ENCODE results near the gene BAIAP2.
"Not testable (repeated sequence)": the region's sequence is repeated elsewhere in the genome, so short reads cannot be mapped to it uniquely, and the experiment has no call there.

Gene BAIAP2

DNA sequence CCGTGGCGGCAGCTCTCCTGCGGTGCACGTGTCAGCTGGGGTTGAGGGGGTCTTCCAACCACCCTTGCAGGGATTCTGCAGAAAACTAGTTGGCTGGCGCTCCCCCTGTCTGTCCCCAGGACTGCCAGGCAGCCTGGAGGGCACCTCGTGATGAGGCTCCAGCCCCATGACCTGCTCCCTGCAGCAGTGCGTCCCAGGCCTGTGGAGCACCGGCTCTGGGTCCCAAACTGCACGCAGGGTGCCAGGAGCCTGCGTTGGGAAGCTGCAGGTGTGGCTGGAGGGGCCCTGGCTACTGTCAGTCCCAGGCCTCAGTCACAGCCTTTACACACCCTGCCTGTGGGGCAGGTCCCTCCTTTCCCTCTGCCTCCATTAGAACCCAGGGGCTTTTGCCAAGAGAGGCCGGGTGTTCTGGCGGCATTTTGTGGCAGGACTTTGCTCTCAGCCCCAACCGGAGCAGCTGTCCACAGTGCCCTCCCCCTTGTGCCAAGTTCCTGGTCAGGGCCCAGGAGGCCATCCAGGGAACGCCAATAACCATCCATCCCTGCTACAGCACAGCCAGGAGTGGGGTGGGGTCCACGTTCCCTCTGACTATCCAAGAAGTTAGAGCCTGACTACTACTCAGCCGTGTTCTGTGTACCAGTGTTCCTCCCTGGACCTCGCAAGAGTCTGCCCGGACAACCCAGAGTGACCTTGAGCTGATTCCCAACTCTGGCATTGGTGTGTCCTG lies 34.2 kb upstream of the BAIAP2 start:
- no peak for DNase-seq

GRCh38 chr17:81002013-81002384 lies 33.0 kb upstream of the BAIAP2 start:
- DNase-seq, result no peak

DNA sequence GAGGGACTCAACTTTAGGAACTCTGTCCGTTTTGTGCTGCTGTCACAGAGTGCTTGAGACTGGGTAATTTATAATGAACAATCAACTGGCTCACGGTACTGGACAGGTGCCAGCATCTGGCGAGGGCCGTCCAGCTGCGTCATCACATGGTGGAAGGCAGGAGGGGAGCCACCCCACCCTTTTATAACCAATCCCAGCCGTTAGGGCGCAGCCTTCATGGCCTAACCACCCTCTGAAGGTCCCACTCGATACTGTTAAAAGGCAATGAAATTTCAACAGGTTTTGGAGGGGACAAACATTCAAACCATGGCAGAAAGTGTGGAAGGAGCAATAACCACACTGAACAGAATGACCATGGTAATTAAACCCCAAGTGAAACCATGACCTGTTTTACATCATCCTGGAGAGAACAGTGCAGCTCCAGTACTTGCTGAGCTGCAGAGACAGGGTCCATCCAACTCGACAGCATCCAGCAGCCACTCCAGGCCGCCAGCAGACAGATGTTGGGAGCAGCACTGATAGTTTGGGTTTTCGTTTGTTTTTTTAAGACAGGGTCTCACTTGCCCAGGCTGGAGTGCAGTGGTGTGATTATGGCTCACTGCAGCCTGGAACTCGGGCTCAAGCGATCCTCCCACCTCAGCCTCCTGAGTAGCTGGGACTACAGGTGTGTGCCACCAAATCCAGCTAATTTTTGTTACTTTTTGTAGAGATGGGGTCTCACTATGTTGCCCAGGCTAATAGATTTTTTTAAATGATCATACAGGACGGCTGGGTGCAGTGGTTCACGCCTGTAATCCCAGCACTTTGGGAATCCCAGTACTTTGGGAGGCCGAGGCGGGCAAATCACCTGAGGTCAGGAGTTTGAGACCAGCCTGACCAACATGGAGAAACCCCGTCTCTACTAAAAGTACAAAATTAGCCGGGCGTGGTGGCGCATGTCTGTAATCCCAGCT lies 32.3 kb upstream of the BAIAP2 start:
- DNase-seq, result peak; percentile 54

- no peak for DNase-seq
Observed at GRCh38 chr17:81003711-81004475, 31.1 kb upstream of the BAIAP2 start.

GRCh38 chr17:81006891-81007290 lies 28.1 kb upstream of the BAIAP2 start:
- DNase-seq, result no peak

- DNase-seq, result no peak
Observed at GRCh38 chr17:81008140-81008539, 26.8 kb upstream of the BAIAP2 start.

DNA sequence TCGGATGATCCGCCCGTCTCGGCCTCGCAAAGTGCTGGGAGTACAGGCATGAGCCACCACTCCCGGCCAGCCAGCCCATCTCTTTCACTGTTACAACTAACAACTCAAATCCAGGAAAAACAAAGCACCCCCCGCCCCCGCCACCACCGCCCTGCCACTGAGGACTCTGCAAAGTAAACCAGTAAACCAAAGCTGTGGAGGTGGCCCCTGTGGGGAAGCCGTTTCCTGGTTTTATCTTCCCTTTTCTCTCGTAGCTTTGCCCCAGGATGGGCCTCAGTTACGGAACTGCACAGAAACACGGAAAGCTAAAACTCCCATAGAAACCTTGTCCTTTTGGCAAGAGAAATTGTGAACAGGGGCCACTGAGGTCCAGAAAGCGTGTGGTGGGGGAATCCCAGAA lies 25.8 kb upstream of the BAIAP2 start:
- DNase-seq, result no peak

GRCh38 chr17:81010935-81011334 lies 24.0 kb upstream of the BAIAP2 start:
- DNase-seq, result no peak

- no peak for DNase-seq
Observed at GRCh38 chr17:81011951-81012350, 23.0 kb upstream of the BAIAP2 start.

- no peak for DNase-seq
Observed at GRCh38 chr17:81012574-81013447, 22.1 kb upstream of the BAIAP2 start.

- no peak for DNase-seq
Observed at GRCh38 chr17:81013642-81014041, 21.3 kb upstream of the BAIAP2 start.

GRCh38 chr17:81015136-81015535 lies 19.8 kb upstream of the BAIAP2 start:
- no peak for DNase-seq

GRCh38 chr17:81016575-81016974 lies 18.4 kb upstream of the BAIAP2 start:
- DNase-seq, result no peak

- not testable (repeated sequence) for DNase-seq
Observed at GRCh38 chr17:81017330-81017729, 17.6 kb upstream of the BAIAP2 start.

GRCh38 chr17:81018044-81018802 lies 16.7 kb upstream of the BAIAP2 start:
- DNase-seq, result peak; percentile 54

DNA sequence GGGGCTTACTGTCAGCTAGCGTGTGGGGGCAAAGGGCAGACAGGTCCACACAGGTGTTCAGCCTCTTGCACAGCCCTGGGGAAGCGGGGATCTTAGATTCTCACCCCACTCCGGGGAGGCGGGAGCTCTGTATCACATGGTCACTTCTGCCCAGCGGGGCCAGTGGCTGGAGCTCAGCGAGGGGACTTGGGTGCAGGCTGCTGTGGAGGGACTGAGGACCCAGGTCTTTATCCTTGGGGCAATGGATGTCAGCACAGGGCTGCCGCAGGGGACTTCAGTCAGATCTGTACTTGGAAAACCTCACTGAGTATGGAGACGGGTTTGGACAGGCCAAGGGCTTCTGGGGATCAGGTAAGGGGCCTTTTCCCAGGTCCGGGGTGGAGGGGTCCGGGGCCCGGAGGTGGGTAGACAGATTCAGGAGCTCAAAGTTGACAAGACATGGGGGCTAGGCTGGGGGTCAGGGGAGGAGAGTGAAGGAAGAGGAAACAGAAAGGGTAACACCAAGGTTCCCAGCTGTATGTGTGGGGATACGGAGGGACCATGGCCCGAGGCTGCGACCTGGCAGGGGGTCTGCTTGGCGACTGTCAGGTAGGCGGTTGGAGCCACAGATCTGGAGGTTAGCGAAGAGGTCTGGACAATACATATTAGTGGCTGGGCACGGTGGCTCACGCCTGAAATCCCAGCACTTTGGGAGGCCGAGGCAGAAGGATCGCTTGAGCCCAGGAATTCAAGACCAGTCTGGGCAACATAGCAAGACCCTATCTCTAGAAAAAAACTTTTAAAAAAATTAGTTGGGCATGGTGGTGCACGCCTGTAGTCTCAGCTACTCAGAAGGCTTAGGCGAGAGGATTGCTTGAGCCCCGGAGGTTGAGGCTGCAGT lies 15.1 kb upstream of the BAIAP2 start:
- no peak for DNase-seq

- no peak for DNase-seq
Observed at GRCh38 chr17:81020443-81020766, 14.5 kb upstream of the BAIAP2 start.

GRCh38 chr17:81020767-81021497 lies 14.0 kb upstream of the BAIAP2 start:
- no peak for DNase-seq

GRCh38 chr17:81021531-81022343 lies 13.2 kb upstream of the BAIAP2 start:
- DNase-seq, result no peak
